Stomach (tissue), 9 donors: ENCODE data around the gene GIPC3. TPM values are rescaled to one million over a fixed set of nuclear protein-coding genes. Genes with fewer than 3 reads are reported as not detected.
"Not testable (repeated sequence)": the region's sequence is repeated elsewhere in the genome, so short reads cannot be mapped to it uniquely, and the experiment has no call there.

Source experiments
- DNase-seq, 2 donors: peaks; one replicate each; pipeline versions ENCODE4 v3.0.0 to v3.0.0-alpha.2; 2013 to 2019
- H3K27ac ChIP-seq, 5 donors: fragments of 200-600 bp in 4 of 5; sonication (generic) in 4 of 5; one replicate each; pipeline ENCODE4 v1.5.1; 2013 to 2019; ENCODE audit warnings: mild to moderate bottlenecking in 1 of 5, moderate library complexity in 1 of 5
- H3K27me3 ChIP-seq, 3 donors: fragments of 200-600 bp; sonication (generic); one replicate each; pipeline ENCODE4 v1.5.1; 2017 to 2019; ENCODE audit warnings: mixed run types in 1 of 3
- H3K36me3 ChIP-seq, 4 donors: fragments of 200-600 bp; sonication (generic); 1 replicate in 3 of 4; 2 replicates in 1 of 4; pipeline ENCODE4 v1.5.1; 2016 to 2019
- H3K4me1 ChIP-seq, 4 donors: fragments of 200-600 bp; sonication (generic); one replicate each; pipeline ENCODE4 v1.5.1; 2016 to 2019
- H3K4me3 ChIP-seq, 4 donors: fragments of 200-600 bp; sonication (generic) in 3 of 4; one replicate each; pipeline ENCODE4 v1.5.1; 2016 to 2019; ENCODE audit warnings: mild to moderate bottlenecking in 1 of 4
- H3K9me3 ChIP-seq, 4 donors: fragments of 200-600 bp; sonication (generic); one replicate each; pipeline ENCODE4 v1.5.1; 2016 to 2019
- EP300 ChIP-seq: sonication (generic); formaldehyde crosslinking; IDR thresholded peaks from one replicate; pipeline ENCODE4 v1.6.1; 2017; ENCODE audit warnings: antibody characterized with exemption
- POLR2A ChIP-seq, 4 donors: fragments of 450-650 bp; IDR thresholded peaks; one replicate each; pipeline ENCODE4 v1.6.1; 2016; ENCODE audit warnings: antibody characterized with exemption in 4 of 4, control low read depth in 2 of 4, mild to moderate bottlenecking in 1 of 4, moderate library complexity in 1 of 4
- POLR2AphosphoS5 ChIP-seq, 3 donors: sonication (generic); formaldehyde crosslinking; IDR thresholded peaks; one replicate each; pipeline ENCODE4 v1.6.1; 2016; ENCODE audit warnings: antibody characterized with exemption in 3 of 3
- WGBS, 5 donors: extraction: QIAGEN DNeasy Blood & Tissue Kit in 3 of 5; methylation state at CpG; one replicate each; pipeline versions ENCODE4 v1.1.5 to v1.1.7; 2013 to 2018; 5-methylcytosine and 5-hydroxymethylcytosine counted together
- intact Hi-C: fragments of 100-400 bp; cut with DNase I; formaldehyde crosslinking; loops from one replicate; pipeline ENCODE4 v1.15.1; 2023; ENCODE audit warnings: low total_unique reads
- polyA plus RNA-seq, 3 donors: library from polyadenylated mRNA; stranded (reverse); fragments of 200-250 nt; gene quantifications; one replicate each; pipeline ENCODE4 v1.2.3, GENCODE V29; 2013
- total RNA-seq, 5 donors: library from RNA; depleted of rRNA; stranded (reverse); fragments of >200 nt; gene quantifications; one replicate each; pipeline versions ENCODE4 v1.1.0 to v1.2.3, GENCODE V29; 2014 to 2016
- TF ChIP-seq, protein P1 (sequence below), 7 experiments: fragments of 450-650 bp in 4 of 7; fragments of 200-600 bp in 3 of 7; sonication (generic) in 3 of 7; IDR thresholded peaks; one replicate each; pipeline ENCODE4 v1.5.1; 2016 to 2019; ENCODE audit warnings: antibody characterized with exemption in 7 of 7, control low read depth in 2 of 7, mild to moderate bottlenecking in 1 of 7
- donor health status: healthy with polysubstance abuse.
- donor health status: Bipolar disorder and iron deficiency.
- donor health status: healthy.

GIPC3 gene
- total and polyA plus RNA-seq, 8 donors, result 0.75 to 2.9 (median 1.5) TPM; not detected in 4

DNA sequence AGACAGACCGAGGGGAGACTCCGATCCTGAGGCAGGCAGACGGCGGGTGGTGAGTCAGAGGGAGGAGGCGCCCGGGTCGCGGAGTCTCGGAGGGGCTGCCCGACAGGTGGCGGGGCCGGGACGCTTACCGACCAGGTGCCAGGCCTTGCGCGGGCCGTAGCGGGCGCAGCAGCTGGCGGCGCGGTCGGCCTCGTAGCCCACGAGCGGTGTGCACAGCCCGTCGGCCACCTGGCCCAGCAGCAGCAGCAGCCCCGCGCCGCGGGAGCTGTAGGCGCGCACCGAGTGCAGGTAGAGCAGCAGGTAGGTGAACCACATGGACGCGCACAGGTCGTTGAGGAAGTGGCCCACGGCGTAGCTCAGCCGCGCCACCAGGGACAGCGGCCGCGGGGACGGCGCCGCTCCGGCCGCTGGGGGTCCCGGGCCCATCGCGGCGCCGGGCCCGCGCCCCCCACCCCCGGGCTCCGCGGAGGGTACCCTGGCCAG is 28.3 kb upstream of the GIPC3 start:
- WGBS, 5 donors, result 0 to 1% (median 0%) methylated on average over 11 to 60 of the region's 60 CpGs

DNA sequence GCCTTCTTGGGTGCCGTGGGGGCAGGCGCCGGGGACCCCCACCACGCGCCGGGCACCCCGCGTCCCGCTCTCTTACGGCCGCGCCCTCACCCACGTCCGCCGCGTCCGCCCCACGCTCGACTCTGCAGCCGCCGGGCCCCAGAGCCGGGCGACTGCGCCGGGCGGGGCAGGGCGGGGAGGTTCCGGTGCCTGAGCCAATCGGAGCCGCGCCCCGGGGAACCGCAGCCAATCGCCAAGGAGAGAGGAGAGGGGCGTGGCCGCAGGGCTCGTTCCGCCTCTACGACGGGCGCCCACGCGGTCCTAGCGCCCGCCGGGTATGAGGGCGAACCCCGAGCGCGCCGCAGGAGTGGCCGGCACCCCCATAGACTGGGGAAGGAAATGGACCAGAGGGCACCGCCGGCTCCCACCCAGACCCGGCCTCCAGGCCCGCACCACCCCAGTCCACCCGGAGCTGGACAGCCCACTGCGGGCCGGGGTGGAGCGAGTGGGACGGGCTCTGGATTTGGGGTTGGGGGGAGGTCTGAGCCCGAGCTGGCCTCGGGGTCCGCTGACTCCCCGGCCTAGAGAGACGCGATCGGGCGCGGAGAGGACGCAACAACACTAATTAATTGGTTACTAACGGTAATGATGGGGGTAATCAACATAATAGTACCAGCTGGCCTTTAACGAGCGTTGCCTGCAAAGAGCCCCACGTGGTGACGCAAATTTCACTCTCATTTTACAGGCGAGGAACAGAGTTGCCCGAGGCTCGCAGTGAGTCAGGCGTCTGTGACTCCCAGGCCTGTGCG is 27.6 kb upstream of the GIPC3 start, which contains the start of gene MFSD12:
TSS of gene MFSD12 (minus strand) at position 126 of the 788 bp plus-strand sequence. CDS start 183 bp downstream, outside the sequence.
- H3K4me1 ChIP-seq, result peaks cover 22 to 54% (median 41%) of the 10 kb centered on the region in 4 donors
- no peaks in the 10 kb centered on the region for H3K9me3 ChIP-seq
- 0 to 1% (median 1%) methylated on average over 45 to 81 of the region's 81 CpGs for WGBS, 5 donors
- H3K27ac ChIP-seq, result peak within 1 kb of the TSS; percentile 78 to 90 (median 86)
- DNase-seq, result peak; percentile 95 to 98
- no peak for TF ChIP-seq POLR2A (IDR thresholded peaks at IDR 0.05)
- peak; percentile 61 to 92 (median 90) for TF ChIP-seq POLR2AphosphoS5 (IDR thresholded peaks at IDR 0.05)
- no peaks in the 10 kb centered on the region for H3K36me3 ChIP-seq
- intact Hi-C loops, result no loop called here
- H3K27me3 ChIP-seq, result no peaks in the 10 kb centered on the region
- peak within 1 kb of the TSS; percentile 92 to 99 (median 96) for H3K4me3 ChIP-seq

More for the DNA sequence above, 28.3 kb upstream of the GIPC3 start:
- no peaks in the 10 kb centered on the region for H3K36me3 ChIP-seq
- peaks cover 22 to 57% (median 41%) of the 10 kb centered on the region in 4 donors for H3K4me1 ChIP-seq
- DNase-seq, result peak; percentile 48 to 74
- TF ChIP-seq POLR2AphosphoS5 (IDR thresholded peaks at IDR 0.05) (no peak), EP300 (no peak)
- intact Hi-C loops, result no loop called here
- H3K4me3 ChIP-seq, result peak overlapping the region; percentile 92 to 99 (median 96)
- no peaks in the 10 kb centered on the region for H3K9me3 ChIP-seq
- peak overlapping the region; percentile 60 to 90 (median 81) for H3K27ac ChIP-seq
- H3K27me3 ChIP-seq, result no peaks in the 10 kb centered on the region

DNA sequence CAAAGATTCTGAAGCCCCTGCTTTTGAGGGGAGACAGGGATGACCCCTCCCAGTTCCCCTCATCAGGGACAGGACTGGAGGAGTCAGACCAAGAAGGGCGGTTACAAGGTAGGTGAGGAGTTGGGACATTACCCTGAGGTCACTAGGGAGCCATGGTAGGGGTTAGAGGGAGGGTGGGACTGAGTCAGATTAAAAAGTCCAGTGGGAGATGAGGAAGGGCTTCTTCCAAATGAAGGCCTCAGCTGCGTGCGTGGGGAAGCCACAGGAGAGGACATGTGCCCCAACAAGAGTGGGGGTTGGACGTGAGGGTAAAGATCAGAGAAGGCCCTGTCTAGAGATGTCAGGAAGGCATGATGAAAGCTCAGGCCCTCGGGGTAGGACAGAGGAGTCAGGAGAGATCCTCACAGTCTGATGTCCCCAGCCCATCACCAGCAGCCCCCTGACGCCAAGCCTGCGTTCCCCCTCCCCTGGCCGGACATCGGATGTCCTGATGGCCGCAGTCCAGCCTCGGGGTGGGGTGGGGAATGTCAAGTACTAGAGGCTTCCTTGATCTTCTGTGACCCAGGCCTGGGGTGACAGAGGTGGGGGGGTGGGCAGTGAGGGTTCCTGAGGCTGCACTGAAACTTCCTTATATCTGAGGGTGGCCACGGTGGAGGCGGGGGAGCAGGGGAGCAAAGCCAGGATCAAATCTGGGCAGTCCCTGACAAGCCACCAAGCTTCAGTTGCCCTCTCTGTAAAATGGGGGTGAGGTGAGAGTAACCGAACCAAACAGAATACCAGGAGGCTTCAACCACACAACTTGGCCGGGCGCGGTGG is 21.4 kb upstream of the GIPC3 start:
- Histone ChIP-seq H3K4me3 (no peak overlapping the region), H3K4me1 (no peaks in the 10 kb centered on the region), H3K9me3 (no peaks in the 10 kb centered on the region), H3K27ac (no peak overlapping the region), H3K27me3 (no peaks in the 10 kb centered on the region), H3K36me3 (no peaks in the 10 kb centered on the region)
- TF ChIP-seq POLR2A (IDR thresholded peaks at IDR 0.05) (no peak), EP300 (no peak), POLR2AphosphoS5 (IDR thresholded peaks at IDR 0.05) (no peak)
- TF ChIP-seq, protein P1, sequence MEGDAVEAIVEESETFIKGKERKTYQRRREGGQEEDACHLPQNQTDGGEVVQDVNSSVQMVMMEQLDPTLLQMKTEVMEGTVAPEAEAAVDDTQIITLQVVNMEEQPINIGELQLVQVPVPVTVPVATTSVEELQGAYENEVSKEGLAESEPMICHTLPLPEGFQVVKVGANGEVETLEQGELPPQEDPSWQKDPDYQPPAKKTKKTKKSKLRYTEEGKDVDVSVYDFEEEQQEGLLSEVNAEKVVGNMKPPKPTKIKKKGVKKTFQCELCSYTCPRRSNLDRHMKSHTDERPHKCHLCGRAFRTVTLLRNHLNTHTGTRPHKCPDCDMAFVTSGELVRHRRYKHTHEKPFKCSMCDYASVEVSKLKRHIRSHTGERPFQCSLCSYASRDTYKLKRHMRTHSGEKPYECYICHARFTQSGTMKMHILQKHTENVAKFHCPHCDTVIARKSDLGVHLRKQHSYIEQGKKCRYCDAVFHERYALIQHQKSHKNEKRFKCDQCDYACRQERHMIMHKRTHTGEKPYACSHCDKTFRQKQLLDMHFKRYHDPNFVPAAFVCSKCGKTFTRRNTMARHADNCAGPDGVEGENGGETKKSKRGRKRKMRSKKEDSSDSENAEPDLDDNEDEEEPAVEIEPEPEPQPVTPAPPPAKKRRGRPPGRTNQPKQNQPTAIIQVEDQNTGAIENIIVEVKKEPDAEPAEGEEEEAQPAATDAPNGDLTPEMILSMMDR (IDR thresholded peaks at IDR 0.05), result no peak
- DNase-seq, result no peak
- intact Hi-C loops, result no loop called here
- WGBS, 5 donors, result 73 to 88% (median 84%) methylated on average over 12 to 17 of the region's 17 CpGs

DNA sequence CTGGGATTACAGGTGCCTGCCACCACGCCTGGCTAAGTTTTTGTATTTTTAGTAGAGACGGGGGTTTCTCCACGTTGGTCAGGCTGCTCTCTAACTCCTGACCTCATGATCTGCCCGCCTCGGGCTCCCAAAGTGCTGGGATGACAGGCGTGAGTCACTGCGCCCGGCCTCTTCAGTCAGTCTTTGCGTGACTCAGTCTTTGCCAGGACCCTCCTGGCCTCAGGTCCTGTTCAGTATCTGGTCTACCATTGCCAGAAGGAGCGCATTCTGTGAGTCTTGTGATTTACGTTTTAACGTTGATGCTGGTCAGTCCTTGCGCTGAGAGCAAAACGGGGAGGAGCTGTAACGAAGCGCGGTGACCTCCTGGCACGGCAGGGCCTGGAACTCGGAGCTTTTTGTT is 20.1 kb upstream of the GIPC3 start:
- H3K27ac ChIP-seq, result no peak overlapping the region
- no peaks in the 10 kb centered on the region for H3K9me3 ChIP-seq
- DNase-seq, result no peak
- intact Hi-C loops, result no loop called here
- 89 to 90% (median 89%) methylated on average over 14 to 19 of the region's 19 CpGs for WGBS, 5 donors
- H3K27me3 ChIP-seq, result no peaks in the 10 kb centered on the region
- H3K36me3 ChIP-seq, result no peaks in the 10 kb centered on the region
- TF ChIP-seq, protein P1 (IDR thresholded peaks at IDR 0.05), result no peak
- TF ChIP-seq POLR2A (IDR thresholded peaks at IDR 0.05) (no peak), EP300 (no peak), POLR2AphosphoS5 (IDR thresholded peaks at IDR 0.05) (no peak)
- H3K4me3 ChIP-seq, result no peak overlapping the region
- no peaks in the 10 kb centered on the region for H3K4me1 ChIP-seq

DNA sequence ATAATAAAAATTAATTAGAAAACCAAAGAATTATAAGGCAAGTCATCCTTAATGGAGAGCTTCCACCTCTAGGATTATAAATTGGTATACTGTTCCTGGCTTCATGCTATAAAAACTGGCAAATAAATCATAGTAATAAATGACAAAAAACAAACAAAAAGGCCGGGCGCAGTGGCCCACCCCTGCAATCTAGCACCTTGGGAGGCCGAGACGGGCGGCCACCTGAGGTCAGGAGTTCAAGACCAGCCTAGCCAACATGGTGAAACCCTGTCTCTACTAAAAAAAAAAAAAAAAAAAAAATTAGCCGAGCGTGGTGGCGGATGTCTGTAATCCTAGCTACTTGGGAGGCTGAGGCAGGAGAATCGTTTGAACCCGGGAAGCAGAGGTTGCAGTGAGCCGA is 15.2 kb upstream of the GIPC3 start:
- H3K4me1 ChIP-seq, result peaks cover 15 to 31% (median 23%) of the 10 kb centered on the region in 4 donors
- 71 to 80% (median 75%) methylated on average over 11 of the region's 11 CpGs for WGBS, 5 donors
- DNase-seq, H3K36me3 ChIP-seq, H3K9me3 ChIP-seq, H3K27me3 ChIP-seq, H3K27ac ChIP-seq, intact Hi-C loops, H3K4me3 ChIP-seq: not testable (repeated sequence)
